Spleen (tissue), 7 donors: Measurements from ENCODE around the gene NRG3.

ENCODE experiments used
- POLR2A ChIP-seq, 3 donors: fragments of 450-650 bp; IDR thresholded peaks; one replicate each; pipeline ENCODE4 v1.5.1; 2017; ENCODE audit warnings: antibody characterized with exemption in 3 of 3, mild to moderate bottlenecking in 1 of 3
- TF ChIP-seq, protein P1 (sequence below), 11 experiments: fragments of 200-600 bp in 7 of 11; fragments of 450-650 bp in 4 of 11; sonication (generic) in 4 of 11; IDR thresholded peaks in 8 of 11; conservative IDR thresholded peaks in 3 of 11; 1 replicate in 7 of 11; 2 replicates in 4 of 11; pipeline versions ENCODE4 v1.4.0 to v1.8.0; 2016 to 2021; ENCODE audit warnings: antibody characterized with exemption in 11 of 11, inconsistent platforms in 4 of 11, mild to moderate bottlenecking in 1 of 11
- donor health status: DM: no; HTN: no; CAD: no; lungs with moderate emphysema.
- donor health status: DM: no; HTN: no; CAD: no.
- donor health status: DM: no; HTN: no; CAD: no.

GRCh38 chr10:82538272-82538671 is 663.3 kb downstream of the NRG3 start:
- TF ChIP-seq POLR2A (IDR thresholded peaks at IDR 0.05): no peak
- TF ChIP-seq, protein P1, sequence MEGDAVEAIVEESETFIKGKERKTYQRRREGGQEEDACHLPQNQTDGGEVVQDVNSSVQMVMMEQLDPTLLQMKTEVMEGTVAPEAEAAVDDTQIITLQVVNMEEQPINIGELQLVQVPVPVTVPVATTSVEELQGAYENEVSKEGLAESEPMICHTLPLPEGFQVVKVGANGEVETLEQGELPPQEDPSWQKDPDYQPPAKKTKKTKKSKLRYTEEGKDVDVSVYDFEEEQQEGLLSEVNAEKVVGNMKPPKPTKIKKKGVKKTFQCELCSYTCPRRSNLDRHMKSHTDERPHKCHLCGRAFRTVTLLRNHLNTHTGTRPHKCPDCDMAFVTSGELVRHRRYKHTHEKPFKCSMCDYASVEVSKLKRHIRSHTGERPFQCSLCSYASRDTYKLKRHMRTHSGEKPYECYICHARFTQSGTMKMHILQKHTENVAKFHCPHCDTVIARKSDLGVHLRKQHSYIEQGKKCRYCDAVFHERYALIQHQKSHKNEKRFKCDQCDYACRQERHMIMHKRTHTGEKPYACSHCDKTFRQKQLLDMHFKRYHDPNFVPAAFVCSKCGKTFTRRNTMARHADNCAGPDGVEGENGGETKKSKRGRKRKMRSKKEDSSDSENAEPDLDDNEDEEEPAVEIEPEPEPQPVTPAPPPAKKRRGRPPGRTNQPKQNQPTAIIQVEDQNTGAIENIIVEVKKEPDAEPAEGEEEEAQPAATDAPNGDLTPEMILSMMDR (IDR thresholded peaks at IDR 0.05 in 8 of 11, conservative IDR thresholded peaks at IDR 0.05 in 3 of 11): no peak
